ELR (cell line): ENCODE results near the gene HNRNPL.

Experiments
- DNase-seq: peaks from one replicate; pipeline ENCODE4 v3.0.0-alpha.2; 2015; ENCODE audit warnings: low read depth

HNRNPL gene

GRCh38 chr19:38845374-38846024, 4.3 kb downstream of the HNRNPL start:
- DNase-seq: no peak

- DNase-seq: no peak
Observed at GRCh38 chr19:38844093-38844686, 5.6 kb downstream of the HNRNPL start.

DNA sequence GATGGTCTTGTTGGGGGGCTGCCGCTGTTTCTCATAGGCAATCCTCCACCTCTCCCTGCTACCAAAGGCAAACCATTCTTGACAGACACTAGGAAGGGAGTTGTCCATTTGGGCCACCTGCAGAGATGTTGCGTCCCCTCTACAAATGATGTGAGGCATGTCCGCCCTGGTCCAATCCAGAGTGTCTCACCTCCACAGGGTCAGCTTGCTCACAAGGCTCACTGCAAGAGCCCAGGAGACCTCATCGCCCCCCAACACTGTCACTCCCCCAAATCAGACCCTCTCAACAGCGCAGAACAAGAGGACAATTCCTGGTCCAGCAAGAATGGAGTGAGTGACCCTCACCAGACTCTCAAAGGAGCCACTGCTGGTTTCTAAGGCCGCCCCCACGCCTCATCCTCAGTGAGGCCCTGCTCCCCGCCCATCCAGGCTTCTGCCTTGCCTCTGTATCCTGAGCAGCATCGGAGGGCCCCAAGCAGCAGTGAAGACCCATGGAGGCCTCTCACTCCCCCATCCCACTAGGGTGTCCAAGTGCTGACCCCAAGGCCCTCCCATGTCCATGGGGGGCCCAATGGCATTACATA, 6.5 kb downstream of the HNRNPL start:
- no peak for DNase-seq

DNA sequence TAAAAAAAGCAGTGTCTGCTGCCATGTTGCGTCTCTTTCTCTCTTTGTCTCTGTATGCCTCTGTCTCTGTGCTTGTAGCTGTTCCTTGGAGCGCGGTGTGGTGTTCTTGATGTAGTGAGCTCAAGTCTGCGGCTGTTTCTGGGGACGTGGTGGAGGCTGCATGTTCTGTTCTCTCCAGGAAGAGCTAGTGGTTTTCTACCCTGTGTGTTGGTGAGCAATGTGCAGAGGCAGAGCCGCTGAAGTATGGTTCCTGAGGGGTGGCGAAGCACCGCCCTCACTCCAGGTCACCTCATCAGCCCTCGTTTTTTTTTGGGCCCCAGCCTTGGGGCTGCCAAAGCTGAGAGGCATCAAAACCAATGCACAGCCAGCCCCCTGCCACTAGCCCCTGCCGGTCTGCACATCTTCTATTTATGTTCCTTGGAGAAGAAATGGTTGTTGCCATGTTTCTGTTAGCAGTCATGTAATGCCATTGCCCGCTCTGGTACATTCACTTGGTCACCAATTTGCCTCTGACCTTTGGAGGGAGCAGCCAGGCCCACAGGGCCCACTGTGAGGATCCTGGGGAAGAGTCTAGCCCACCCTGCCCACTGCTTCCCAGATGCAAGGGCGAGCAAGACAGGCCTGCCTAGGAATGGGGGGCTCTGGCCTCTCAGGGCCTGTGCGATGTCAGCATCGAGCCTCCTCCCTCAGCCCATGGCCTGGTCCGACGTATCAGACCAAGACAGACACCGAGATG, 7.2 kb downstream of the HNRNPL start:
- DNase-seq: no peak

GRCh38 chr19:38841787-38842438, 7.9 kb downstream of the HNRNPL start:
- no peak for DNase-seq

- DNase-seq: no peak
Observed at GRCh38 chr19:38841180-38841766, 8.5 kb downstream of the HNRNPL start.

DNA sequence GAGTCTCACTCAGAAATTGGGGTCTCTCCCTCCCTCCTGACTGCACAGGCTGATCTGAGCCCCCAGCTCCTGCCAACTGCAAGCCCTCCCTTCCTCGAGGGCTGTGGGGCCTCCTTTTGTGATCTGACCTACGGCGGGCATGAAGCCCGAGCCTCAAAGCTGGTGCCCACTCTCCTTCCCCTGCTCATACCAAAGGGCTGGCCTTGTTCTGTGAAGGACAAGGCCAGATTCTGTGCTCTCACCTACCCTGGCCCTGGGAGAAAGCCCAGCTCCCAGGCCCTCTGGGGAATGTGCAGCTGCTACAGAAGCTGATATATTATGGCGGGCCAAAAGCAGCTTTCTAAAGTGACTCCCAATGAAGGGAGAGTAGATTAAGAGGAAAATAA, 9.2 kb downstream of the HNRNPL start:
- no peak for DNase-seq

- DNase-seq: peak; percentile 52
Observed at GRCh38 chr19:38839816-38840582, 9.8 kb downstream of the HNRNPL start.

GRCh38 chr19:38838986-38839761, 10.6 kb downstream of the HNRNPL start:
- no peak for DNase-seq

- DNase-seq: peak; percentile 54
Observed at GRCh38 chr19:38838208-38838985, 11.4 kb downstream of the HNRNPL start.

- DNase-seq: peak; percentile 91
Observed at GRCh38 chr19:38837656-38838121, 12.1 kb downstream of the HNRNPL start.

GRCh38 chr19:38836983-38837626, 12.7 kb downstream of the HNRNPL start:
- DNase-seq: no peak

DNA sequence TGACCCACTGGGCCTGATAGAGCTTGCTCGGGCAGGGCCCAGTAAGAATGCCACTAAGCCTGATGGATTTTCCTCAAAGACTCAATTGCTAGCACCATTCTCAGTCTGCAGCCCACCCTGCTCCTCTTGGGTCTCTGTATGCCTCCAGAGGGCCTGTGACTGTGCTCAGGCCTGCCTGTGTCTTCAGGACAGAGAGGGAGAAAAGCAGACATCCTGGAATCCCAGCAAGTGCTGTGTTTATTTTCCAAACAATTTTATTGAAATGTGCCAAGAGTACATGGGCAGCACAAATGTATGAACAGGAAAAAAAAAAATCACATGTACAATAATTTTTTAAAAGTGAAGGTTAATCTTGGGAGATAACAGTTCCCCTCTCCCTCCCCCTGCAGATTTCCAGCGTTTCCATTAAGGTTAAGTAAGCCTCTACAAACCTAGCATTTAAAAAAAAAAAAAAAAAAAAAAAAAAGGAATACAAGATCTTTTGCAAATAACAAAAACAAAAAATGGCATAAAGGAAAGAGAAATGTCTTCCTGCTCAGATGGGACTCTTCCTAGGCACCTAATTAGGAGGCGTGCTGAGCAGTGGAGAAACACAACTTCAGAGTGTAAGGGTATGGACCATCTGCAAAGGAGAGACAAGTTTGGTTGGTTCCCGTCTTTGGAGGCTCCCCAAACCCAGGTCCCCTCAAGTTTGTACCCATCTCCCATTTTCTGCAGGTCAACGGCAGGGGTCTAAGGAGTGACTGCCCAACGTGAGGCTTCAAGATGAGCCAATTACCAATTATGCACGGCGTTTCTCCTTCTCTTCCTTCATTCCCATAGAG, 13.4 kb downstream of the HNRNPL start:
- DNase-seq: no peak

DNA sequence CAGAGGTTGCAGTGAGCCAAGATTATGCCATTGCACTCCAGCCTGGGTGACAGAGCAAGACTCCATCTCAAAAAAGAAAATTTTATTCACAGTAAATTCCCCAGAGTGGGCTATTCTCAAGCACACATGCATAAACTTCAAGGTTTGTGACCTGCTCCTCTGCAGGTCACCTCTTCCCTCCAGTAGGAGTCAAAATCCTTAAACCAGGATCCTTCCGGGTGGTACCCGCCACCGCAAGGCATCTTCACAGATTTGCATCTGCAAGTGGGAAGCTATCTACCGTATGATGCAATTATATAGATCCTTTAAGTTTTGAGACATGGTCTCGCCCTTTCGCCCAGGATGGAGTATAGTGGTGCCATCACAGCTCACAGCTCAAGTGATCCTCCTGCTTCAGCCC, 15.2 kb downstream of the HNRNPL start:
- DNase-seq: no peak

DNA sequence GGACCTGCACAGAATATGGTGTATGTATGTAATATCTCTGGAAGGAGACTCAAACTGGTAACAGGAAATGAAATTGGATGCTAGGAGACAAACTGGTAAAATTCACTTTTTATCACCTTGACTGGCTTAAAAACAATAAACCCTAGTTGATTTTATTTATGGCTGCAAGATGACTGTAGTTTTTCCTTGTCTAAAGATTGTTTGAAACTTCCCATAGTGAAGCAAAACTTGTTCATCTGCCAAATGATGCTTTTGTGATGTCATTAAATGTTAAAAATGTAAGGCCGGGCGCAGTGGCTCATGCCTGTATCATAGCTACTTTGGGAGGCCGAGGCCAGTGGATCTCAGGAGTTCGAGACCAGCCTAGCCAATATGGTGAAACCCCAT, 15.7 kb downstream of the HNRNPL start:
- DNase-seq: no peak

- DNase-seq: no peak
Observed at GRCh38 chr19:38833092-38833425, 16.7 kb downstream of the HNRNPL start.

GRCh38 chr19:38831142-38831605, 18.6 kb downstream of the HNRNPL start:
- peak; percentile 98 for DNase-seq

DNA sequence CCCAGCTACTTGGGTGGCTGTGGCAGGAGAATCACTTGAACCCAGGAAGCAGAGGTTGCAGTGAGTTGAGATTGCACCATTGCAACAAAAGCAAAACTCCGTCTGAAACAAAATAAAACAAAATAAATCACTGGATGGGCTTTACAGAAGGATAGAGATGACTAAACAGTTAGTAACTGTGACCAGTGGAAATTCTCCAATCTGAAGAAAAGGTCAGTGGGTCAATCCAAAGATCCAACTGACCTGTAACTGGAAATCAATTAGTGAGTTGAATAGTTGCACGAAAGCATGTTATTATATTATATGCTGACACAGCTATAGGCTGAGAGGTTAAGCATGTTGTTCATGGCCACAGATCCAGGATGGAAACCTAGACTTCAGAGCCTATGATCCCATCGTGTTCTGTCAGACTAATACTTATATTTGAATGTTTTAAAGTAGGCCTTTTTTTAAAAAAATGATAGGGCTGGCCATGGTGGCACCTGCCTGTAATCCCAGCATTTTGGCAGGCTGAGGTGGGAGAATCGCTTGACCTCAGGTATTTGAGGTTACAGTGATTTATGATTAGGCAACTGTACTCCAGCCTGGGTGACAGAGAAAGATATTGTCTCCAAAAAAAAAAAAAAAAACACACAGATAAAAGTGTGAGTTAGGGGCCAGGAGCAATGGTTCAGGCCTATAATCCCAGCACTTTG, 19.6 kb downstream of the HNRNPL start:
- DNase-seq: peak; percentile 74
